Measurements from ENCODE around the gene PEF1. TPM values are rescaled to one million over a fixed set of nuclear protein-coding genes. Genes with fewer than 3 reads are reported as not detected.

The PEF1 gene
- total RNA-seq, 3 donors from 2014 or later (not counting 1 experiment from before 2014, with no cell fraction given) = 48.9 to 62.8 (median 49.9) TPM

GRCh38 chr1:31581821-31582810, 62.6 kb downstream of the PEF1 start:
- H3K27ac ChIP-seq (ENCODE audit: low read length) = no peak overlapping the region
- H3K4me1 Mint-ChIP-seq = no peaks in the 10 kb centered on the region
- H3K4me1 ChIP-seq (ENCODE audit: control insufficient read depth, insufficient read depth, low read length) = no peaks in the 10 kb centered on the region
- H3K27me3 Mint-ChIP-seq (ENCODE audit: low read depth in 2 of 2) = peaks cover 7 to 10% of the 10 kb centered on the region in 2 donors
- H3K4me3 Mint-ChIP-seq = no peak overlapping the region
- H3K36me3 ChIP-seq (ENCODE audit: control insufficient read depth, insufficient read depth, low read length) = no peaks in the 10 kb centered on the region
- no peaks in the 10 kb centered on the region for H3K36me3 Mint-ChIP-seq
- H3K9me3 Mint-ChIP-seq = no peaks in the 10 kb centered on the region
- TF ChIP-seq, protein P1, sequence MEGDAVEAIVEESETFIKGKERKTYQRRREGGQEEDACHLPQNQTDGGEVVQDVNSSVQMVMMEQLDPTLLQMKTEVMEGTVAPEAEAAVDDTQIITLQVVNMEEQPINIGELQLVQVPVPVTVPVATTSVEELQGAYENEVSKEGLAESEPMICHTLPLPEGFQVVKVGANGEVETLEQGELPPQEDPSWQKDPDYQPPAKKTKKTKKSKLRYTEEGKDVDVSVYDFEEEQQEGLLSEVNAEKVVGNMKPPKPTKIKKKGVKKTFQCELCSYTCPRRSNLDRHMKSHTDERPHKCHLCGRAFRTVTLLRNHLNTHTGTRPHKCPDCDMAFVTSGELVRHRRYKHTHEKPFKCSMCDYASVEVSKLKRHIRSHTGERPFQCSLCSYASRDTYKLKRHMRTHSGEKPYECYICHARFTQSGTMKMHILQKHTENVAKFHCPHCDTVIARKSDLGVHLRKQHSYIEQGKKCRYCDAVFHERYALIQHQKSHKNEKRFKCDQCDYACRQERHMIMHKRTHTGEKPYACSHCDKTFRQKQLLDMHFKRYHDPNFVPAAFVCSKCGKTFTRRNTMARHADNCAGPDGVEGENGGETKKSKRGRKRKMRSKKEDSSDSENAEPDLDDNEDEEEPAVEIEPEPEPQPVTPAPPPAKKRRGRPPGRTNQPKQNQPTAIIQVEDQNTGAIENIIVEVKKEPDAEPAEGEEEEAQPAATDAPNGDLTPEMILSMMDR (IDR thresholded peaks at IDR 0.05) = no peak
- no peaks in the 10 kb centered on the region for H3K9me3 ChIP-seq (ENCODE audit: control insufficient read depth, insufficient read depth, low read length)
- intact Hi-C loops (cut with micrococcal nuclease) = no loop called here
- no peak overlapping the region for H3K27ac Mint-ChIP-seq
- no peak for ATAC-seq
- no peak for DNase-seq
- H3K27me3 ChIP-seq (ENCODE audit: control insufficient read depth, insufficient read depth, low read length) = no peaks in the 10 kb centered on the region
- WGBS (ENCODE audit: insufficient coverage) = 83% methylated on average over 11 of the region's 12 CpGs
- H3K4me3 ChIP-seq (ENCODE audit: low read length) = no peak overlapping the region

DNA sequence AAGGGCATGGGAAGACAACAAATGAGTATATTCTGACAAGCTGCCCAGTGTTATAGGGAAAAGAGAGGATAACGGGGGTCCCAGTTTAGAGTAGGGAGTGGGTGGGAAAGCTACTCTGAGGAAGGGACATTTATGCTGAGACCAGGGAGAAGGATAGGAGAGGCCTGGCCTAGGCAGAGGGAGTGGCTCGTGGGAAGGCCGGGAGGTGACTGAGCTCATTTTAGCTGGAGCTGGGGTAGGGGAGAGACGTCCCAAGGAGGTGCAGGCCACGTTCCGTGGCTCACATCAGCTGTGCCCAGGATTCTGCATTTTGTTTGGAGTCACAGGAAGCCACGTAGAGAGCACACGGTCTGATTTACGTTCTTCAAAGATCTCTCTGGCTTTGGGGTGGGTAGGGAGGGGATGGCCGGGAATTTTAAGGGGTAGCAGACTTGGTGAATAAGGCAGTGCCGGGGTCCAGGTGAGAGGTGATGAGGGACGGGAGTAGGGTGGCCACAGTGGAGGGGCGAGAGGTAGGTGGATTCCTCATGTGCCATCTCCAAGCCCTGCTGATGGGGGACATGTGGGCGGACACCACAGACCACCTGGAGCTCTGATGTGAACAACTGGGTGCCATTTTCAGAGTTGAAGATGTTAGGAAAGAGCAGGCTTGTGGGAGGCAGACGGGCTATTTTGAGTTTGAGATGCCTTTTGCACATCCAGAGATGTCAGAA, 63.6 kb downstream of the PEF1 start:
- H3K27me3 Mint-ChIP-seq (ENCODE audit: low read depth in 2 of 2) = peaks cover 7 to 17% of the 10 kb centered on the region in 2 donors
- no peaks in the 10 kb centered on the region for H3K9me3 Mint-ChIP-seq
- 85% methylated on average over 15 of the region's 15 CpGs for WGBS (ENCODE audit: insufficient coverage)
- no peak overlapping the region for H3K27ac ChIP-seq (ENCODE audit: low read length)
- no peaks in the 10 kb centered on the region for H3K9me3 ChIP-seq (ENCODE audit: control insufficient read depth, insufficient read depth, low read length)
- ATAC-seq (no peak), DNase-seq (no peak)
- no peak overlapping the region for H3K4me3 ChIP-seq (ENCODE audit: low read length)
- no peaks in the 10 kb centered on the region for H3K36me3 Mint-ChIP-seq
- H3K27ac Mint-ChIP-seq = no peak overlapping the region
- peaks cover 0 to 7% of the 10 kb centered on the region in 2 donors for H3K4me1 Mint-ChIP-seq
- TF ChIP-seq, protein P1 (IDR thresholded peaks at IDR 0.05) = no peak
- peaks cover 3% of the 10 kb centered on the region for H3K27me3 ChIP-seq (ENCODE audit: control insufficient read depth, insufficient read depth, low read length)
- H3K36me3 ChIP-seq (ENCODE audit: control insufficient read depth, insufficient read depth, low read length) = no peaks in the 10 kb centered on the region
- no peak overlapping the region for H3K4me3 Mint-ChIP-seq
- H3K4me1 ChIP-seq (ENCODE audit: control insufficient read depth, insufficient read depth, low read length) = peaks cover 5% of the 10 kb centered on the region
- intact Hi-C loops (cut with micrococcal nuclease) = no loop called here

GRCh38 chr1:31580513-31580870, 64.2 kb downstream of the PEF1 start:
- no peak for ATAC-seq
- Mint-ChIP-seq H3K4me3 (no peak overlapping the region), H3K9me3 (no peaks in the 10 kb centered on the region), H3K27me3 (ENCODE audit: low read depth in 2 of 2) (peaks cover 7 to 22% of the 10 kb centered on the region in 2 donors), H3K4me1 (peaks cover 0 to 7% of the 10 kb centered on the region in 2 donors), H3K36me3 (no peaks in the 10 kb centered on the region), H3K27ac (no peak overlapping the region)
- intact Hi-C loops (cut with micrococcal nuclease) = no loop called here
- H3K4me1 ChIP-seq (ENCODE audit: control insufficient read depth, insufficient read depth, low read length) = peaks cover 6% of the 10 kb centered on the region
- no peaks in the 10 kb centered on the region for H3K9me3 ChIP-seq (ENCODE audit: control insufficient read depth, insufficient read depth, low read length)
- H3K36me3 ChIP-seq (ENCODE audit: control insufficient read depth, insufficient read depth, low read length) = no peaks in the 10 kb centered on the region
- no peak for DNase-seq
- TF ChIP-seq, protein P1 (IDR thresholded peaks at IDR 0.05) = no peak
- peaks cover 3% of the 10 kb centered on the region for H3K27me3 ChIP-seq (ENCODE audit: control insufficient read depth, insufficient read depth, low read length)
- H3K27ac ChIP-seq (ENCODE audit: low read length) = no peak overlapping the region
- WGBS (ENCODE audit: insufficient coverage) = 87% methylated on average over 5 of the region's 5 CpGs
- H3K4me3 ChIP-seq (ENCODE audit: low read length) = no peak overlapping the region

Other genes starting within 250 kb of the PEF1 start
- 1 to 10 TPM in 1 of 3 donors, under 1 TPM in 2; 0.25 to 1.1 (median 0.40) TPM for gene SERINC2, start 231.7 kb downstream of the PEF1 start, total RNA-seq
- gene TINAGL1, start 68.4 kb downstream of the PEF1 start, total RNA-seq = not detected
- not detected for gene HCRTR1, start 27.2 kb downstream of the PEF1 start, total RNA-seq
- under 1 TPM in 1 of 3 donors, not detected in 2; 0.14 TPM for gene COL16A1, start 59.1 kb upstream of the PEF1 start, total RNA-seq
- gene ADGRB2, start 119.5 kb upstream of the PEF1 start, total RNA-seq = 10 to 100 TPM in 2 of 3 donors, 1 to 10 TPM in 1; 7.6 to 19.9 (median 12.8) TPM
- gene SPOCD1, start 171.1 kb upstream of the PEF1 start, total RNA-seq = under 1 TPM in 2 of 3 donors, not detected in 1; 0.54 to 0.68 TPM